ENCODE results near the gene KIFAP3. TPM values are rescaled to one million over a fixed set of nuclear protein-coding genes. Genes with fewer than 3 reads are reported as not detected.

KIFAP3 gene
- total RNA-seq, 1 experiment from 2014 or later: 3.8 TPM

DNA sequence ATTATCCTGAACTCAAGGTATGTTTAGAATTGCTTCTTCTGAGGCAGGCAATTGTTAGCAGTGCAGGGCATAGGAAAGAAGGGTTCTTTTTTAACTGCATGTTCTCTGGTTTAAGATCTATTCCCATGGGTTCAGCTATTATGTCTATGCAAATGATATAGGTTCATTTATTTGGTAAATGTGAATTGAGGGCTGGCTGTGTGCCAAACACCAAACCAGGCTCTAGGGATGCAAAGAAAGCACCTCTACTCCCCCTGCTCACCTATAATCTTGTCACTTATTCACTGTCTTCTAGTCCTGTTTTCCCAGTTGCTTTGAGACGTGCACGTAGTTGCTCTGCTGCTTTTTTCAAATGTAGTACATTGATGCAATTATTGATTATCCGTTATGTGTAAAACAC is 691 bp upstream of the KIFAP3 start:
- Histone ChIP-seq H3K9me3 (ENCODE audit: control insufficient read depth, low read depth, low read length) (no peaks in the 10 kb centered on the region), H3K27ac (ENCODE audit: insufficient read length, low read depth, low read length) (no peak overlapping the region), H3T11ph (ENCODE audit: low read length) (no peak overlapping the region), H3K27me3 (ENCODE audit: insufficient read depth, low read length) (no peaks in the 10 kb centered on the region), H3K18ac (ENCODE audit: insufficient read length, low read depth, low read length) (no peak overlapping the region), H4K20me1 (ENCODE audit: control insufficient read depth, insufficient read depth, insufficient read length) (no peaks in the 10 kb centered on the region), H3K23ac (ENCODE audit: insufficient read length, low read depth, low read length) (no peak overlapping the region), H3K4me2 (ENCODE audit: insufficient read depth, insufficient read length, low read length) (peak overlapping the region; percentile 92), H4K5ac (ENCODE audit: insufficient read length, low read depth, low read length) (no peak overlapping the region), H4K8ac (replicated peaks; ENCODE audit: insufficient read length, low read depth, low read length) (no peak overlapping the region), H2BK20ac (ENCODE audit: low read depth, low read length, poor library complexity, severe bottlenecking) (no peak overlapping the region), H3K56ac (ENCODE audit: insufficient read length, low read depth, low read length) (no peak overlapping the region), H3K14ac (ENCODE audit: insufficient read depth, low read length) (no peak overlapping the region), H2BK5ac (ENCODE audit: insufficient read length, low read length) (no peak overlapping the region), H2BK12ac (ENCODE audit: insufficient read length, low read depth, low read length) (no peak overlapping the region), H3K79me1 (ENCODE audit: insufficient read depth, low read depth, low read length, poor library complexity, severe bottlenecking) (no peaks in the 10 kb centered on the region), H3K4ac (ENCODE audit: low read depth, low read length) (no peak overlapping the region), H3K23me2 (ENCODE audit: insufficient read length, low read depth, low read length, poor library complexity, severe bottlenecking) (peaks cover 6% of the 10 kb centered on the region), H2BK15ac (ENCODE audit: low read depth, low read length) (no peak overlapping the region), H2AFZ (ENCODE audit: low read length) (no peak overlapping the region), H4K91ac (ENCODE audit: insufficient read length, low read depth, low read length) (no peak overlapping the region), H3K4me1 (ENCODE audit: insufficient read depth, low read length) (no peaks in the 10 kb centered on the region), H3K9ac (ENCODE audit: extremely low read depth, insufficient read length, low read length) (no peak overlapping the region), H2AK5ac (ENCODE audit: insufficient read length, low read length) (no peak overlapping the region), H3K79me2 (ENCODE audit: insufficient read depth, low read length) (no peaks in the 10 kb centered on the region), H2BK120ac (ENCODE audit: low read depth, low read length, poor library complexity, severe bottlenecking) (no peak overlapping the region)
- no peak for DNase-seq
- TF ChIP-seq, protein P1, sequence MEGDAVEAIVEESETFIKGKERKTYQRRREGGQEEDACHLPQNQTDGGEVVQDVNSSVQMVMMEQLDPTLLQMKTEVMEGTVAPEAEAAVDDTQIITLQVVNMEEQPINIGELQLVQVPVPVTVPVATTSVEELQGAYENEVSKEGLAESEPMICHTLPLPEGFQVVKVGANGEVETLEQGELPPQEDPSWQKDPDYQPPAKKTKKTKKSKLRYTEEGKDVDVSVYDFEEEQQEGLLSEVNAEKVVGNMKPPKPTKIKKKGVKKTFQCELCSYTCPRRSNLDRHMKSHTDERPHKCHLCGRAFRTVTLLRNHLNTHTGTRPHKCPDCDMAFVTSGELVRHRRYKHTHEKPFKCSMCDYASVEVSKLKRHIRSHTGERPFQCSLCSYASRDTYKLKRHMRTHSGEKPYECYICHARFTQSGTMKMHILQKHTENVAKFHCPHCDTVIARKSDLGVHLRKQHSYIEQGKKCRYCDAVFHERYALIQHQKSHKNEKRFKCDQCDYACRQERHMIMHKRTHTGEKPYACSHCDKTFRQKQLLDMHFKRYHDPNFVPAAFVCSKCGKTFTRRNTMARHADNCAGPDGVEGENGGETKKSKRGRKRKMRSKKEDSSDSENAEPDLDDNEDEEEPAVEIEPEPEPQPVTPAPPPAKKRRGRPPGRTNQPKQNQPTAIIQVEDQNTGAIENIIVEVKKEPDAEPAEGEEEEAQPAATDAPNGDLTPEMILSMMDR (conservative IDR thresholded peaks at IDR 0.05): no peak
- peaks cover 9 to 11% of the 10 kb centered on the region in 2 experiments; a peak in 4 of 5 replicates for H3K9me3 Mint-ChIP-seq
- no peaks in the 10 kb centered on the region for H3K27me3 Mint-ChIP-seq (ENCODE audit: low read depth)
- WGBS (ENCODE audit: extremely low coverage, insufficient read length, low lambda C conversion rate): no CpG with 5 or more reads among the region's 3 CpGs
- peaks cover 16 to 19% of the 10 kb centered on the region in 2 experiments for H3K4me1 Mint-ChIP-seq
- no peak overlapping the region; a peak in 1 of 7 replicates for H3K27ac Mint-ChIP-seq
- peaks cover 0 to 1% (median 0%) of the 10 kb centered on the region in 3 experiments; a peak in 2 of 7 replicates for H3K36me3 Mint-ChIP-seq (ENCODE audit: insufficient read depth in 1 of 3, low read depth in 3 of 3)
- H3K4me3 Mint-ChIP-seq: peak overlapping the region; percentile 79 to 88

All from H9 (cell line).